Thyroid gland (tissue), 4 donors: ENCODE data around the gene TLE5.

ENCODE experiments used
- CTCF ChIP-seq, 6 experiments: fragments of 200-600 bp in 3 of 6; fragments of 450-650 bp in 3 of 6; sonication (generic) in 3 of 6; IDR thresholded peaks; one replicate each; pipeline ENCODE4 v1.5.1; 2016 to 2019; ENCODE audit warnings: antibody characterized with exemption in 6 of 6, mild to moderate bottlenecking in 2 of 6, inconsistent platforms in 1 of 6, moderate library complexity in 1 of 6
- POLR2A ChIP-seq, 2 donors: fragments of 450-650 bp; IDR thresholded peaks; one replicate each; pipeline ENCODE4 v1.6.1; 2017; ENCODE audit warnings: antibody characterized with exemption in 2 of 2, mild to moderate bottlenecking in 2 of 2, moderate library complexity in 1 of 2

GRCh38 chr19:3053218-3053621 lies 9.1 kb downstream of the TLE5 start:
- TF ChIP-seq POLR2A (IDR thresholded peaks at IDR 0.05) (no peak), CTCF (IDR thresholded peaks at IDR 0.05) (no peak)
